ENCODE measurements around the gene LMBR1. TPM values are rescaled to one million over a fixed set of nuclear protein-coding genes. Genes with fewer than 3 reads are reported as not detected.
"Not testable (repeated sequence)": the region's sequence is repeated elsewhere in the genome, so short reads cannot be mapped to it uniquely, and the experiment has no call there.

The LMBR1 gene
- total RNA-seq, 2 donors from 2014 or later, result 47.3 to 53.0 TPM

DNA sequence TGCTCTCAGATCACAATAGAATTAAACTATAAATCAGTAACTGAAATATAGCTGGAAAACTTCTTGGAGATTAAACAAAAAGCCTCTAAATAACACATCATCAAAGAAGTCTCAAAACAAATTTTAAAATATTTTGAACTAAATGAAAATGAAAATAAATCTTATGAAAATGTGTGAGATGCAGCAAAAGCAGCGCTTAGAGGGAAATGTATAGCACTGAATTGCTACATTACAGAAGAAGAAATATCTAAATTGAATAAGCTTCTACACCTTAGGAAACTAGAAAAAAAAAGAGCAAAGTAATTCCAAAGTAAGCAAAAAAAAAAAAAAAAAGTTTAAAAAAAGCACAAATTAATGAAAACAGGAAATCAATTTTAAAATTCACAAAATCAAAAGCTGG, 35.2 kb downstream of the LMBR1 start:
- no peak for DNase-seq
- Mint-ChIP-seq H3K4me3 (no peak overlapping the region), H3K36me3 (ENCODE audit: low read depth) (peaks cover 3% of the 10 kb centered on the region), H3K4me1 (no peaks in the 10 kb centered on the region), H3K27ac (no peak overlapping the region), H3K27me3 (no peaks in the 10 kb centered on the region)
- peaks cover 6% of the 10 kb centered on the region for H3K9me3 ChIP-seq (ENCODE audit: control insufficient read depth, low read length, poor library complexity, severe bottlenecking)
- no peak for ATAC-seq

DNA sequence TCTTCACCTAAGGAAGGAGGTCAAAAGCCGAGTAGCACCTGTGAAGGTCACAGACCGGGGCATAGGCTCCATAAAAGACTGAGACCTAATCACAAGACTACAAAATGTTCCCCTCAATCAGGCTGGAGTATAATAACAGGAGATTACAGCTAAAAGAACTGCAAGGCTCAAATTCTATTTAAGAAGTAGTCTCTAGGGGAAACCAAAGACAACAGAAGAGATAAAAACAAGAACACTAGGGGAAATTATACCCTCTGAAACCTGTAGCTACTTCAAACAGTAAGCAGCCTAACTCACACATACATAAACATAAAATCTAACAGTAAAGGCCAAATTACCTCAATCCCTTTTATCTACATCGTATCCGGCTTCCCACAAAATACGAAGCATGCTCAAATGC, 38.3 kb downstream of the LMBR1 start:
- DNase-seq, result no peak
- Mint-ChIP-seq H3K4me3 (no peak overlapping the region), H3K4me1 (no peaks in the 10 kb centered on the region), H3K27ac (no peak overlapping the region), H3K36me3 (ENCODE audit: low read depth) (no peaks in the 10 kb centered on the region), H3K27me3 (no peaks in the 10 kb centered on the region)
- peaks cover 6% of the 10 kb centered on the region for H3K9me3 ChIP-seq (ENCODE audit: control insufficient read depth, low read length, poor library complexity, severe bottlenecking)
- no peak for ATAC-seq

GRCh38 chr7:156848979-156849378, 44.0 kb downstream of the LMBR1 start:
- DNase-seq (no peak), ATAC-seq (no peak)
- H3K27ac Mint-ChIP-seq, result no peak overlapping the region
- H3K36me3 Mint-ChIP-seq (ENCODE audit: low read depth), result no peaks in the 10 kb centered on the region
- H3K4me1 Mint-ChIP-seq, result peaks cover 9% of the 10 kb centered on the region
- H3K4me3 Mint-ChIP-seq, result no peak overlapping the region
- no peaks in the 10 kb centered on the region for H3K27me3 Mint-ChIP-seq
- H3K9me3 ChIP-seq (ENCODE audit: control insufficient read depth, low read length, poor library complexity, severe bottlenecking), result no peaks in the 10 kb centered on the region

GRCh38 chr7:156845379-156846101, 47.4 kb downstream of the LMBR1 start:
- Mint-ChIP-seq H3K36me3 (ENCODE audit: low read depth) (no peaks in the 10 kb centered on the region), H3K4me1 (peaks cover 9% of the 10 kb centered on the region)
- H3K9me3 ChIP-seq (ENCODE audit: control insufficient read depth, low read length, poor library complexity, severe bottlenecking), result no peaks in the 10 kb centered on the region

DNA sequence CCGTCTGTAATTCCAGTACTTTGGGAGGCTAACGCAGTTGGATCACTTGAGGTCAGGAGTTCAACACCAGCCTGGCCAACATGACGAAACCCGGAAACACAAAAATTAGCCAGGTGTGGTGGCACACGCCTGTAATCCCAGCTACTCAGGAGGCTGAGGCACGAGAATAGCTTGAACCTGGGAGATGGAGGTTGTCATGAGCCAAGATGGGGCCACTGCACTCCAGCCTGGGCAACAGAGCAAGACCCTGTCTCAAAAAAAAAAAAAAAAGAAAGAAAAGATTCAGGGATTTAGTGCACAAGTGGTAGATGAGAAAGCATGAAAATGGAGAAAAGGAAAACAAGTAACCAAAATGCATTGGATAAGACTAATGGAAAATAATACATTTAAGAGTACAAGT, 49.4 kb downstream of the LMBR1 start:
- H3K27ac Mint-ChIP-seq; H3K27me3 Mint-ChIP-seq; H3K4me1 Mint-ChIP-seq; ATAC-seq; H3K4me3 Mint-ChIP-seq; DNase-seq; H3K36me3 Mint-ChIP-seq (ENCODE audit: low read depth); H3K9me3 ChIP-seq (ENCODE audit: control insufficient read depth, low read length, poor library complexity, severe bottlenecking): not testable (repeated sequence)

More at GRCh38 chr7:156845379-156846101, 47.4 kb downstream of the LMBR1 start:
- no peak overlapping the region for H3K27ac Mint-ChIP-seq
- H3K27me3 Mint-ChIP-seq, result no peaks in the 10 kb centered on the region
- DNase-seq (no peak), ATAC-seq (no peak)
- no peak overlapping the region for H3K4me3 Mint-ChIP-seq

DNA sequence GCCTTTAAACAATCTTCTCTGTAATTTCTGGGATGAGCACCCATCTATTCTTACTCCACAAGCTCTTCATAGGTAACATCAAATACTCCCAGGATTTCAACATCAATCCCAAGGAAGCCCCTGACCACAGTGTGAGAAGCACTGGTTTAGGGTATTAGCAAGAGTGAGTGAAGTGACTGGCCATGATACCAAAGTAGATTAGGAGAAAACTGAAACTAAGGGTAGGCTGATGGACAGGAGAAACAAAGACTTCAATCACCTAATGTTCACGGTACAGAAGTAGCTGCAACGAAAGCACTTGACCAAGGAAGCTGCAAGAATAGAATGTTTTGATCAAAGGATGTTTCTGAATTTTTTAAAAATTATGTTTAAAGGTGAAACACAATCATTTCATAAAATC, 49.8 kb downstream of the LMBR1 start:
- peaks cover 13% of the 10 kb centered on the region for H3K4me1 Mint-ChIP-seq
- H3K36me3 Mint-ChIP-seq (ENCODE audit: low read depth), result peaks cover 2% of the 10 kb centered on the region
- ATAC-seq, result no peak
- no peaks in the 10 kb centered on the region for H3K9me3 ChIP-seq (ENCODE audit: control insufficient read depth, low read length, poor library complexity, severe bottlenecking)
- no peak overlapping the region for H3K4me3 Mint-ChIP-seq
- DNase-seq, result no peak
- no peak overlapping the region for H3K27ac Mint-ChIP-seq
- no peaks in the 10 kb centered on the region for H3K27me3 Mint-ChIP-seq

DNA sequence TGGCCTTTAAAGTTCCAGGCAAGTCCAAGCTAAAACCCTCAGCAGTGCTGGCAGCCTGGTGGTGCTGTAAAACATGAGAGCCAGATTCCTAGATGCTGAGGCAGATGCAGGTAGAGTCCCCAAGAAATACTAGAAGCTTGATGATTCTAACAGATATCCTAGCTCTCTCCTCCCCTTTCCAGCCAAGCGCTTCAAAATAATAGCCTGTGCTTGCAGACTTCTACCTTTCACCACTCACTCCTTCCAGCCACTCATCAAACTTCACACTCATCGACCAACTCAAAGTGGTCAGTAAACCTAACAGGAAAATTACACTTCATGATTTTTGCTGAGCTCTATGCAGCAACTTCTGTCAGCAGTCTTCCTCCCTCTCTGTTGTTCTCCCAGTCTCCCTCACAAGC, 50.2 kb downstream of the LMBR1 start:
- peaks cover 2% of the 10 kb centered on the region for H3K36me3 Mint-ChIP-seq (ENCODE audit: low read depth)
- no peaks in the 10 kb centered on the region for H3K9me3 ChIP-seq (ENCODE audit: control insufficient read depth, low read length, poor library complexity, severe bottlenecking)
- no peak overlapping the region for H3K27ac Mint-ChIP-seq
- no peak overlapping the region for H3K4me3 Mint-ChIP-seq
- peaks cover 13% of the 10 kb centered on the region for H3K4me1 Mint-ChIP-seq
- no peak for DNase-seq
- H3K27me3 Mint-ChIP-seq, result no peaks in the 10 kb centered on the region
- no peak for ATAC-seq

DNA sequence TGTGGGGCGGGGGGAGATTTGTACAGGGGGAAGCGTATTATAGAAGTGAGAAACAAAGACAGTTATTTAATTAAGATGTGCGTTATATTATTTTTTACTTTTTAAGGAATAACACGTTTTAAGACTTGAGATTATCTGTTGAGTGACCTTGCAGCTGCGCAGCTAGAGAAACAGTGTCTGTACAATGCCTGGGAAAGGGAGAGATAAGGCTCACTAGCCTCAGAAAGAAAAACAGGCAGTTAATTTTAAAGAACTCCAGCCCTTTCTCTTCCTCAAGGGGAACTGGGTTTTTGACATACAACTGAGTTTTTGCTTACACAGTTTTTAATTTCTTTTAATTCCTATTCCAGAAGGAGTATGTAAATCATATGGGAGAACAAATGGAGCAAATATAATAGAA, 50.7 kb downstream of the LMBR1 start:
- no peak overlapping the region for H3K27ac Mint-ChIP-seq
- no peak overlapping the region for H3K4me3 Mint-ChIP-seq
- DNase-seq, result no peak
- no peaks in the 10 kb centered on the region for H3K9me3 ChIP-seq (ENCODE audit: control insufficient read depth, low read length, poor library complexity, severe bottlenecking)
- H3K36me3 Mint-ChIP-seq (ENCODE audit: low read depth), result peaks cover 2% of the 10 kb centered on the region
- no peak for ATAC-seq
- peaks cover 10% of the 10 kb centered on the region for H3K4me1 Mint-ChIP-seq
- no peaks in the 10 kb centered on the region for H3K27me3 Mint-ChIP-seq

- Mint-ChIP-seq H3K27ac (no peak overlapping the region), H3K4me3 (no peak overlapping the region), H3K4me1 (peaks cover 6% of the 10 kb centered on the region), H3K36me3 (ENCODE audit: low read depth) (peaks cover 2% of the 10 kb centered on the region), H3K27me3 (no peaks in the 10 kb centered on the region)
- ATAC-seq, result no peak
- no peaks in the 10 kb centered on the region for H3K9me3 ChIP-seq (ENCODE audit: control insufficient read depth, low read length, poor library complexity, severe bottlenecking)
- no peak for DNase-seq
Observed at GRCh38 chr7:156841497-156841896, 51.5 kb downstream of the LMBR1 start.

DNA sequence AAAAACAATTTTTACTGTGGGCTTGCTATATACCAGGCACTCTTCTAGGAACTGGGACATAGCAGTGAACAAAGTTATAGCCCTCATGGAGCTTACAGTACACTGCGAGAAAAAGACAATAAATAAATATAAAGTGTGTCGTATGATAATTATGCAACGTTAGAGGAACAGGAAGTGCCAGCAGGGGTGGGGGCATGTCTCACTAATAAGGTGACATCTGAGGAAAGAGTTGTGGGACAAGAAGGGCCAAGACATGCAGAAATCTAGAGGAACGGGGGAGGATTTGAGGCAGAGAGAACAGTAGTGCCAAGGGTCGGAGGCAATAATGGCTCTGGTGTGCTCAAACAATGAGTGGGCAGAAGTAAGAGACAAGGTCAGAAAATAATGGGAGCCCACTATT, 52.8 kb downstream of the LMBR1 start:
- no peaks in the 10 kb centered on the region for H3K9me3 ChIP-seq (ENCODE audit: control insufficient read depth, low read length, poor library complexity, severe bottlenecking)
- no peak overlapping the region for H3K27ac Mint-ChIP-seq
- no peak for DNase-seq
- peaks cover 5% of the 10 kb centered on the region for H3K36me3 Mint-ChIP-seq (ENCODE audit: low read depth)
- no peak for ATAC-seq
- H3K27me3 Mint-ChIP-seq, result no peaks in the 10 kb centered on the region
- no peak overlapping the region for H3K4me3 Mint-ChIP-seq
- peaks cover 4% of the 10 kb centered on the region for H3K4me1 Mint-ChIP-seq

GRCh38 chr7:156836443-156836842, 56.5 kb downstream of the LMBR1 start:
- Mint-ChIP-seq H3K27me3 (no peaks in the 10 kb centered on the region), H3K36me3 (ENCODE audit: low read depth) (peaks cover 10% of the 10 kb centered on the region), H3K4me3 (no peak overlapping the region), H3K4me1 (peaks cover 10% of the 10 kb centered on the region), H3K27ac (no peak overlapping the region)
- DNase-seq, result no peak
- no peaks in the 10 kb centered on the region for H3K9me3 ChIP-seq (ENCODE audit: control insufficient read depth, low read length, poor library complexity, severe bottlenecking)
- no peak for ATAC-seq

GRCh38 chr7:156834462-156834861, 58.5 kb downstream of the LMBR1 start:
- no peak for DNase-seq
- no peak for ATAC-seq
- no peaks in the 10 kb centered on the region for H3K27me3 Mint-ChIP-seq
- no peak overlapping the region for H3K4me3 Mint-ChIP-seq
- H3K4me1 Mint-ChIP-seq, result peaks cover 16% of the 10 kb centered on the region
- H3K36me3 Mint-ChIP-seq (ENCODE audit: low read depth), result peaks cover 15% of the 10 kb centered on the region
- no peak overlapping the region for H3K27ac Mint-ChIP-seq
- no peaks in the 10 kb centered on the region for H3K9me3 ChIP-seq (ENCODE audit: control insufficient read depth, low read length, poor library complexity, severe bottlenecking)

DNA sequence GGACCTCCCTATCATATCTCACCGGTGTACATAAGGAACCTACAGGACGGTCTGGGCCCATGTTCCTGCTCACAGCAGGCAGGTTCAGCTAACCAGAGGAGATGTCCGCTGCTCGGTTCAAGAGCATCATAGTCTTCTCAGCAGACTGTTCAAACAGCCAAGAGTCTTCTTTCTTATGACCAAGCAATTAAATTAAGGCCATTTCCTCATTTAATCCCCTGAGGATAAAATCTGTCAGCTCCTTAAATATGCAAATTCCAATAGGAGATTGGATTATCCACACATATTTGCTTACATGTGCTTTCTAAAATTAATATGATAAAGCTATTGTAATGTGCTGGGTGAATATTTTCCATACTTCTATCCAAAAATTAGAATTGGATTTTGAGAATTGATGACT, 59.7 kb downstream of the LMBR1 start:
- H3K4me3 Mint-ChIP-seq, result no peak overlapping the region
- H3K27ac Mint-ChIP-seq, result no peak overlapping the region
- H3K36me3 Mint-ChIP-seq (ENCODE audit: low read depth), result peaks cover 15% of the 10 kb centered on the region
- H3K4me1 Mint-ChIP-seq, result peaks cover 18% of the 10 kb centered on the region
- no peaks in the 10 kb centered on the region for H3K9me3 ChIP-seq (ENCODE audit: control insufficient read depth, low read length, poor library complexity, severe bottlenecking)
- ATAC-seq (no peak), DNase-seq (no peak)
- H3K27me3 Mint-ChIP-seq, result no peaks in the 10 kb centered on the region

DNA sequence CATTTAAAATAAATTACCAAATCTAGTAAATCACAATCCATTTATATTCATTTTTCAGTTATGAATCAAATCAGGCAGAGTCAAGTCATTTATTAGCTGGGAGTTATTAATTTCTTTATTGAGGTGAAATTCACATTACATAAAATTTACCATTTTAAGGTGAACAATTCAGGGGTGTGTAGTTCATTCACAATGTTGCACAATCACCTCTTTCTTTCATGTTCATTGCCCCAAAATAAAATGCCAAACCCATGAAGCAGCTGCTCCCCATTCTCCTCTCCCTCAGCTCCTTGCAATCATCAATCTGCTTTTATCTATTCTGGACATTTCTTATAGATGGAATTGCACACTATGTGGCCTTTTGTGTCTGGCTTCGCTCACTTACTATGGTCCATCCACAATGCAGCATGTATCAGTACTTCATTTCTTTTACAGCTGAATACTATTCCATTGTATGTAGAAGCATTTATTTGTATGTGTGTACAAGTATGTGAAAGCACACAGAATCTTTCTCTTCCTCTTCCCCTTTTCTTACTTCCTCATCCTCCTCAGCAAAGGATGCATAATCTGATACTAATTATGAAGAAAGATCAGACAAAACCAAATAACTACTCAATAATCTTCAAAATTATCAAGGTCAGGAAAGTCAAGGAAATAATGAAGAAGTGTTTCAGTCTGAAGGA, 60.6 kb downstream of the LMBR1 start:
- peak overlapping the region; percentile 51 for H3K27ac Mint-ChIP-seq
- no peaks in the 10 kb centered on the region for H3K9me3 ChIP-seq (ENCODE audit: control insufficient read depth, low read length, poor library complexity, severe bottlenecking)
- DNase-seq, result no peak
- peaks cover 18% of the 10 kb centered on the region for H3K4me1 Mint-ChIP-seq
- no peak overlapping the region for H3K4me3 Mint-ChIP-seq
- H3K27me3 Mint-ChIP-seq, result no peaks in the 10 kb centered on the region
- peaks cover 17% of the 10 kb centered on the region for H3K36me3 Mint-ChIP-seq (ENCODE audit: low read depth)
- ATAC-seq, result no peak

Measured in T-helper 17 cell (primary cell).